GM19035 (cell line): ENCODE measurements around the gene EXOC6B.

Source experiments
- ATAC-seq: cut with Tn5 transposase; IDR thresholded peaks from one replicate; pipeline ENCODE4 v1.9.1; 2021; ENCODE audit not compliant: unreplicated experiment

The EXOC6B gene

GRCh38 chr2:72793798-72794440 lies 31.9 kb downstream of the EXOC6B start:
- ATAC-seq = no peak

- ATAC-seq = no peak
Observed at GRCh38 chr2:72789241-72789640, 36.6 kb downstream of the EXOC6B start.

GRCh38 chr2:72788756-72789155 lies 37.1 kb downstream of the EXOC6B start:
- ATAC-seq = no peak

GRCh38 chr2:72785517-72785916 lies 40.3 kb downstream of the EXOC6B start:
- ATAC-seq = no peak

GRCh38 chr2:72782520-72782919 lies 43.3 kb downstream of the EXOC6B start:
- no peak for ATAC-seq

- ATAC-seq = no peak
Observed at GRCh38 chr2:72781480-72781879, 44.4 kb downstream of the EXOC6B start.

- ATAC-seq = no peak
Observed at GRCh38 chr2:72780477-72780876, 45.4 kb downstream of the EXOC6B start.

- ATAC-seq = no peak
Observed at GRCh38 chr2:72779495-72779894, 46.3 kb downstream of the EXOC6B start.

GRCh38 chr2:72778410-72778809 lies 47.4 kb downstream of the EXOC6B start:
- no peak for ATAC-seq

GRCh38 chr2:72770879-72771461 lies 54.9 kb downstream of the EXOC6B start:
- ATAC-seq = peak; percentile 73

- ATAC-seq = no peak
Observed at GRCh38 chr2:72765997-72766609, 59.7 kb downstream of the EXOC6B start.

GRCh38 chr2:72762276-72762675 lies 63.6 kb downstream of the EXOC6B start:
- ATAC-seq = no peak

- no peak for ATAC-seq
Observed at GRCh38 chr2:72759755-72760154, 66.1 kb downstream of the EXOC6B start.

- no peak for ATAC-seq
Observed at GRCh38 chr2:72757177-72757775, 68.6 kb downstream of the EXOC6B start.

GRCh38 chr2:72755647-72756423 lies 70.0 kb downstream of the EXOC6B start:
- no peak for ATAC-seq

GRCh38 chr2:72754628-72755320 lies 71.1 kb downstream of the EXOC6B start:
- no peak for ATAC-seq

- ATAC-seq = no peak
Observed at GRCh38 chr2:72750977-72751639, 74.7 kb downstream of the EXOC6B start.

GRCh38 chr2:72750466-72750865 lies 75.4 kb downstream of the EXOC6B start:
- no peak for ATAC-seq

GRCh38 chr2:72747344-72747743 lies 78.5 kb downstream of the EXOC6B start:
- no peak for ATAC-seq

GRCh38 chr2:72745679-72746368 lies 80.0 kb downstream of the EXOC6B start:
- ATAC-seq = no peak
